K562 (cell line): Measurements from ENCODE around the gene FAM53B.

Source experiments
- CAMTA2 ChIP-seq: fragments of 250-450 bp; sonication (Bioruptor Pico); conservative IDR thresholded peaks from 2 replicates; pipeline ENCODE4 v1.5.1; 2022
- CTCF ChIP-seq, 3 experiments: IDR thresholded peaks in 2 of 3; conservative IDR thresholded peaks in 1 of 3; 2 replicates each; pipeline ENCODE4 v1.5.1; 2011 to 2012; ENCODE audit warnings: low read length in 3 of 3, mild to moderate bottlenecking in 3 of 3, control low read depth in 2 of 3, improper control_type of control experiment in 1 of 3, inconsistent platforms in 1 of 3, low read depth in 1 of 3, mixed read lengths in 1 of 3, moderate library complexity in 1 of 3; ENCODE audit not compliant: insufficient read depth in 2 of 3
- ELK1 ChIP-seq: sonication (generic); formaldehyde crosslinking; IDR thresholded peaks from 2 replicates; pipeline ENCODE4 v1.8.1; 2022; ENCODE audit warnings: missing genetic modification reagents
- ERF ChIP-seq: fragments of 450-650 bp; formaldehyde crosslinking; IDR thresholded peaks from 2 replicates; pipeline ENCODE4 v1.4.0; 2020; ENCODE audit warnings: mild to moderate bottlenecking, mixed read lengths
- ESRRB ChIP-seq: fragments of 250-450 bp; sonication (Bioruptor Pico); IDR thresholded peaks from 2 replicates; pipeline ENCODE4 v1.5.0; 2020; ENCODE audit warnings: mild to moderate bottlenecking, moderate library complexity, borderline replicate concordance
- RAD21 ChIP-seq, 2 experiments: fragments of 250-450 bp in 1 of 2; fragments of 450-650 bp in 1 of 2; sonication (Bioruptor Pico) in 1 of 2; formaldehyde crosslinking in 1 of 2; IDR thresholded peaks in 1 of 2; conservative IDR thresholded peaks in 1 of 2; 2 replicates each; pipeline versions ENCODE4 v1.4.0 to v1.8.0; 2020 to 2022; ENCODE audit warnings: mild to moderate bottlenecking in 2 of 2, moderate library complexity in 1 of 2
- SRSF1 ChIP-seq: fragments of 200-400 bp; formaldehyde crosslinking; IDR thresholded peaks from 2 replicates; pipeline ENCODE4 v1.6.1; 2017; ENCODE audit warnings: mild to moderate bottlenecking, low read depth, low read length, moderate library complexity
- TAF7 ChIP-seq: fragments of 450-650 bp; IDR thresholded peaks from 2 replicates; pipeline ENCODE4 v1.6.1; 2016; ENCODE audit warnings: missing genetic modification characterization, missing compliant biosample characterization
- ZFP36 ChIP-seq: fragments of 150-350 bp; IDR thresholded peaks from 2 replicates; pipeline ENCODE4 v1.6.1; 2018; ENCODE audit warnings: low read length, low read depth; ENCODE audit not compliant: partially characterized antibody
- ZNF23 ChIP-seq: fragments of 250-450 bp; sonication (Bioruptor Pico); IDR thresholded peaks from 2 replicates; pipeline ENCODE4 v1.4.0; 2020; ENCODE audit warnings: mild to moderate bottlenecking
- ZNF232 ChIP-seq: sonication (generic); formaldehyde crosslinking; IDR thresholded peaks from 2 replicates; pipeline ENCODE4 v1.8.0; 2022; ENCODE audit warnings: mild to moderate bottlenecking, missing genetic modification reagents
- ZNF644 ChIP-seq: fragments of 200-800 bp; sonication (Bioruptor generic); IDR thresholded peaks from 2 replicates; pipeline ENCODE4 v1.6.1; 2016; ENCODE audit warnings: low read depth, missing genetic modification characterization, missing compliant biosample characterization

GRCh38 chr10:124598773-124599587 is 145.2 kb downstream of the FAM53B start:
- no peak for TF ChIP-seq RAD21 (CRISPR knock-in tag; conservative IDR thresholded peaks at IDR 0.05 in 1 of 2, IDR thresholded peaks at IDR 0.05 in 1 of 2)
- no peak for TF ChIP-seq SRSF1
- no peak for TF ChIP-seq ZNF644
- TF ChIP-seq ESRRB (CRISPR knock-in tag), result no peak
- no peak for TF ChIP-seq CAMTA2 (CRISPR knock-in tag)
- no peak for TF ChIP-seq ERF (CRISPR knock-in tag)
- no peak for TF ChIP-seq ZNF23 (CRISPR knock-in tag)
- no peak for TF ChIP-seq CTCF (IDR thresholded peaks at IDR 0.05 in 2 of 3, conservative IDR thresholded peaks at IDR 0.05 in 1 of 3; ENCODE audit: insufficient read depth in 2 of 3, low read depth in 1 of 3, low read length in 3 of 3)
- TF ChIP-seq ELK1, result no peak
- TF ChIP-seq ZFP36, result no peak
- no peak for TF ChIP-seq ZNF232 (CRISPR knock-in tag)
- TF ChIP-seq TAF7 (tag), result no peak
